GM12878 (cell line): ENCODE measurements around the gene KIAA0408.

Experiments
- ATF3 ChIP-seq: IDR thresholded peaks from 2 replicates; pipeline ENCODE4 v1.6.1; 2011; ENCODE audit warnings: low read depth, mild to moderate bottlenecking, low read length, moderate library complexity, borderline replicate concordance; ENCODE audit errors: extremely low read depth
- CBFB ChIP-seq: IDR thresholded peaks from 2 replicates; pipeline ENCODE4 v1.6.1; 2016; ENCODE audit warnings: antibody characterized with exemption, low read depth
- CBX3 ChIP-seq: fragments of 200-600 bp; sonication (generic); IDR thresholded peaks from 2 replicates; pipeline ENCODE4 v1.6.1; 2016; ENCODE audit warnings: low read depth, borderline replicate concordance
- CEBPB ChIP-seq, 2 experiments: fragments of 150-350 bp in 1 of 2; IDR thresholded peaks; 2 replicates each; pipeline ENCODE4 v1.6.1; 2012 to 2014; ENCODE audit warnings: low read depth in 2 of 2, low read length in 2 of 2, borderline replicate concordance in 1 of 2, inconsistent platforms in 1 of 2
- CHD1 ChIP-seq: IDR thresholded peaks from 2 replicates; pipeline ENCODE4 v1.6.1; 2012; ENCODE audit warnings: low read depth, low read length, improper control_type of control experiment
- CREB1 ChIP-seq: IDR thresholded peaks from 2 replicates; pipeline ENCODE4 v1.6.1; 2012; ENCODE audit warnings: low read depth, mild to moderate bottlenecking, inconsistent platforms
- CTCF ChIP-seq, 3 experiments: IDR thresholded peaks in 2 of 3; conservative IDR thresholded peaks in 1 of 3; 2 replicates each; pipeline ENCODE4 v1.5.1; 2011; ENCODE audit warnings: low read depth in 3 of 3, low read length in 3 of 3, mild to moderate bottlenecking in 3 of 3, control low read depth in 2 of 3, moderate library complexity in 2 of 3, inconsistent platforms in 1 of 3, mixed read lengths in 1 of 3; ENCODE audit not compliant: control insufficient read depth in 2 of 3, insufficient read depth in 1 of 3; ENCODE audit errors: extremely low read depth in 1 of 3
- EGR1 ChIP-seq, 2 experiments: IDR thresholded peaks; 1 replicate in 1 of 2; 2 replicates in 1 of 2; pipeline ENCODE4 v1.6.1; 2011 to 2012; ENCODE audit warnings: low read depth in 2 of 2, low read length in 2 of 2, borderline replicate concordance in 1 of 2, mild to moderate bottlenecking in 1 of 2, moderate library complexity in 1 of 2
- MYB ChIP-seq: fragments of 150-350 bp; IDR thresholded peaks from 2 replicates; pipeline ENCODE4 v1.6.1; 2014; ENCODE audit warnings: mild to moderate bottlenecking, low read depth, low read length, borderline replicate concordance
- PAX5 ChIP-seq: IDR thresholded peaks from 2 replicates; pipeline ENCODE4 v1.6.1; 2011; ENCODE audit warnings: low read depth, low read length, borderline replicate concordance
- PBX3 ChIP-seq: IDR thresholded peaks from 2 replicates; pipeline ENCODE4 v1.6.1; 2011; ENCODE audit warnings: mild to moderate bottlenecking, low read depth, low read length, moderate library complexity; ENCODE audit not compliant: insufficient replicate concordance
- POLR2AphosphoS5 ChIP-seq: IDR thresholded peaks from 2 replicates; pipeline ENCODE4 v1.6.1; 2011; ENCODE audit warnings: mild to moderate bottlenecking, low read length, inconsistent platforms
- SIN3A ChIP-seq: IDR thresholded peaks from 2 replicates; pipeline ENCODE4 v1.6.1; 2012; ENCODE audit warnings: low read depth, low read length, improper control_type of control experiment
- TAF1 ChIP-seq: IDR thresholded peaks from 2 replicates; pipeline ENCODE4 v1.6.1; 2011; ENCODE audit warnings: mild to moderate bottlenecking, low read depth, low read length, borderline replicate concordance

- TF ChIP-seq MYB (no peak), CBX3 (no peak), CTCF (IDR thresholded peaks at IDR 0.05 in 2 of 3, conservative IDR thresholded peaks at IDR 0.05 in 1 of 3; ENCODE audit: control insufficient read depth in 2 of 3, extremely low read depth in 1 of 3, insufficient read depth in 1 of 3, low read depth in 3 of 3, low read length in 3 of 3) (peak; percentile 55 to 84 (median 69)), ATF3 (no peak), EGR1 (IDR thresholded peaks at IDR 0.05; ENCODE audit: borderline replicate concordance in 1 of 2, low read depth in 2 of 2, low read length in 2 of 2) (no peak), PBX3 (no peak), POLR2AphosphoS5 (no peak), CEBPB (IDR thresholded peaks at IDR 0.05; ENCODE audit: borderline replicate concordance in 1 of 2, low read depth in 2 of 2, low read length in 2 of 2) (no peak), TAF1 (no peak), PAX5 (no peak), CBFB (no peak), SIN3A (no peak), CHD1 (no peak), CREB1 (no peak)
Observed at GRCh38 chr6:127420556-127420955, 38.6 kb downstream of the KIAA0408 start.
